Breast epithelium (tissue), 4 donors: ENCODE results near the gene EGLN1. TPM values are rescaled to one million over a fixed set of nuclear protein-coding genes. Genes with fewer than 3 reads are reported as not detected.

ENCODE experiments used
- DNase-seq, 2 donors: peaks; one replicate each; pipeline ENCODE4 v3.0.0-alpha.2; 2019; ENCODE audit warnings: low spot score in 2 of 2
- H3K27ac ChIP-seq, 2 donors: fragments of 200-600 bp; sonication (generic) in 1 of 2; one replicate each; pipeline ENCODE4 v1.5.1; 2016 to 2019; ENCODE audit warnings: mild to moderate bottlenecking in 1 of 2
- H3K27me3 ChIP-seq, 2 donors: fragments of 200-600 bp; sonication (generic) in 1 of 2; one replicate each; pipeline versions ENCODE4 v1.5.1 to v1.6.0; 2017 to 2019; ENCODE audit warnings: control low read depth in 1 of 2, mild to moderate bottlenecking in 1 of 2
- H3K36me3 ChIP-seq: fragments of 200-600 bp; one replicate; pipeline ENCODE4 v1.5.1; 2019
- H3K4me1 ChIP-seq, 2 donors: fragments of 200-600 bp; sonication (generic); one replicate each; pipeline ENCODE4 v1.5.1; 2016 to 2019; ENCODE audit warnings: control low read depth in 1 of 2
- H3K4me3 ChIP-seq, 3 donors: fragments of 200-600 bp; sonication (generic); 1 replicate in 2 of 3; 2 replicates in 1 of 3; pipeline ENCODE4 v1.5.1; 2016 to 2019; ENCODE audit warnings: mild to moderate bottlenecking in 3 of 3, moderate library complexity in 2 of 3
- H3K9me3 ChIP-seq, 2 donors: fragments of 200-600 bp; sonication (generic) in 1 of 2; one replicate each; pipeline ENCODE4 v1.5.1; 2016 to 2019; ENCODE audit warnings: control low read depth in 1 of 2
- POLR2A ChIP-seq: fragments of 450-650 bp; IDR thresholded peaks from one replicate; pipeline ENCODE4 v1.6.1; 2016; ENCODE audit warnings: antibody characterized with exemption, mild to moderate bottlenecking, moderate library complexity
- POLR2AphosphoS5 ChIP-seq, 3 donors: sonication (generic); formaldehyde crosslinking; IDR thresholded peaks; one replicate each; pipeline ENCODE4 v1.6.1; 2017; ENCODE audit warnings: antibody characterized with exemption in 3 of 3
- intact Hi-C: fragments of 100-400 bp; cut with DNase I; formaldehyde crosslinking; loops from one replicate; pipeline ENCODE4 v1.15.1; 2023; ENCODE audit warnings: low total_unique reads
- total RNA-seq, 3 donors: library from RNA; depleted of rRNA; stranded (reverse); fragments of >200 nt; gene quantifications; one replicate each; pipeline ENCODE4 v1.1.0, GENCODE V29; 2016
- TF ChIP-seq, protein P1 (sequence below), 3 donors: fragments of 450-650 bp; IDR thresholded peaks; one replicate each; pipeline ENCODE4 v1.5.1; 2016 to 2017; ENCODE audit warnings: antibody characterized with exemption in 3 of 3, mild to moderate bottlenecking in 3 of 3, moderate library complexity in 3 of 3

The EGLN1 gene
- total RNA-seq, 3 donors from 2014 or later = 33.8 to 45.6 (median 38.1) TPM

DNA sequence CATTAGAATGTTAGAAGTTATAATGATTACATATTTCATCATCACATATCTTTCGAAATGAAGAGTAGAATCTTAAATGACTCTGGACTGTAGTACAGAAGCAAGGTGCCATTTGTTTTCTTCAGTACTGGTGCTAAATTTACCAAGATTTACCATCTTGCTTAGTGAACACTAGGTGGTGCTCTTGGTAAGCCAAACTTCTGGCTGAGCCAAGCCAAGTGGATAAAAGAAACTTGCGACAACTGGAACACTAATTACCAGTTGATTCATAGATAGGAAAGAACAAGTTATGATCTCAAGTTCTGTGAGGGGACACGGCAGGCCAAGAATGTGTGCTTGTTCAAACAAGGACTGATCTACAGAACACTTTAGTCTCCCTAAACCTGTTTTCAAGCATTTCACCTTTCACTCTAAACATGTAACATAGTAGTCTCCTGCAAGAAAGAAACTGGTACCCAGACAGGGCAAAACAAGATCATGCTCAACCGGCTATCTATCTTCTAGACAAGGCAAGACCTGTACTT is 64.2 kb downstream of the EGLN1 start:
- Histone ChIP-seq H3K36me3 (no peaks in the 10 kb centered on the region), H3K4me1 (no peaks in the 10 kb centered on the region), H3K27ac (peak overlapping the region in 1 of 2 donors; percentile 56), H3K4me3 (no peak overlapping the region), H3K27me3 (no peaks in the 10 kb centered on the region), H3K9me3 (no peaks in the 10 kb centered on the region)
- intact Hi-C loops = loop anchor here (10.0 kb wide), 1 partner anchor 237 kb away; no protein-coding TSS in a partner anchor
- peak in 2 of 3 donors; percentile 18 to 19 for TF ChIP-seq POLR2AphosphoS5 (IDR thresholded peaks at IDR 0.05)
- no peak for TF ChIP-seq POLR2A
- TF ChIP-seq, protein P1, sequence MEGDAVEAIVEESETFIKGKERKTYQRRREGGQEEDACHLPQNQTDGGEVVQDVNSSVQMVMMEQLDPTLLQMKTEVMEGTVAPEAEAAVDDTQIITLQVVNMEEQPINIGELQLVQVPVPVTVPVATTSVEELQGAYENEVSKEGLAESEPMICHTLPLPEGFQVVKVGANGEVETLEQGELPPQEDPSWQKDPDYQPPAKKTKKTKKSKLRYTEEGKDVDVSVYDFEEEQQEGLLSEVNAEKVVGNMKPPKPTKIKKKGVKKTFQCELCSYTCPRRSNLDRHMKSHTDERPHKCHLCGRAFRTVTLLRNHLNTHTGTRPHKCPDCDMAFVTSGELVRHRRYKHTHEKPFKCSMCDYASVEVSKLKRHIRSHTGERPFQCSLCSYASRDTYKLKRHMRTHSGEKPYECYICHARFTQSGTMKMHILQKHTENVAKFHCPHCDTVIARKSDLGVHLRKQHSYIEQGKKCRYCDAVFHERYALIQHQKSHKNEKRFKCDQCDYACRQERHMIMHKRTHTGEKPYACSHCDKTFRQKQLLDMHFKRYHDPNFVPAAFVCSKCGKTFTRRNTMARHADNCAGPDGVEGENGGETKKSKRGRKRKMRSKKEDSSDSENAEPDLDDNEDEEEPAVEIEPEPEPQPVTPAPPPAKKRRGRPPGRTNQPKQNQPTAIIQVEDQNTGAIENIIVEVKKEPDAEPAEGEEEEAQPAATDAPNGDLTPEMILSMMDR (IDR thresholded peaks at IDR 0.05) = peak; percentile 53 to 85 (median 74)
- no peak for DNase-seq

DNA sequence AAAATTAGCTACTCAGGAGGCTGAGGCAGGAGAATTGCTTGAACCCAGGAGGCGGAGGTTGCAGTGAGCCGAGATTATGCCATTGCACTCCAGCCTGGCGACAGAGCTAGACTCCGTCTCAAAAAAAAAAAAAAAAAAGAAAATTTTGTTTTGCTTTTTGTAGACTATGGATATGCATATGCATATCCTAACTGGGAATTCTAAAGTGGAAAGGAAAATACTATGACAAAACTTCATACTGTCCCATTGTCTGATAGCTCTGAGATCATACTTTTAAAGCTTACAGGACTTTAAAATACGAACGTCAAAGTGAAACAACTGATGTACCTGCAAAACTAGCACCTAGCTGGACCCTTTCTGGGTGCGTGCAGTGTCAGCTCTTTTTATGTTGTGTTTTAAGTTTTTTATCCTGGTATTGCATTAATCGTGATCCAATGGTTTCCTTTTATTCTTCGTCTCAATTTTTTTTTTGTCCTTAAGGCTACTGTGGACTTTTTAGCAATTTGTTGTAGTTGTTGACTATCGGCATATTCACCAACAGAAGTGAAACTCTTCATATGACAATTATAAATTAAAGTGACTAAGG is 64.8 kb downstream of the EGLN1 start:
- DNase-seq = no peak
- Histone ChIP-seq H3K9me3 (no peaks in the 10 kb centered on the region), H3K4me1 (no peaks in the 10 kb centered on the region), H3K27me3 (no peaks in the 10 kb centered on the region), H3K36me3 (no peaks in the 10 kb centered on the region), H3K27ac (no peak overlapping the region), H3K4me3 (no peak overlapping the region)
- intact Hi-C loops = loop anchor here (10.0 kb wide), 1 partner anchor 238 kb away; no protein-coding TSS in a partner anchor
- TF ChIP-seq POLR2A = no peak
- TF ChIP-seq, protein P1 (IDR thresholded peaks at IDR 0.05) = no peak
- TF ChIP-seq POLR2AphosphoS5 (IDR thresholded peaks at IDR 0.05) = no peak

DNA sequence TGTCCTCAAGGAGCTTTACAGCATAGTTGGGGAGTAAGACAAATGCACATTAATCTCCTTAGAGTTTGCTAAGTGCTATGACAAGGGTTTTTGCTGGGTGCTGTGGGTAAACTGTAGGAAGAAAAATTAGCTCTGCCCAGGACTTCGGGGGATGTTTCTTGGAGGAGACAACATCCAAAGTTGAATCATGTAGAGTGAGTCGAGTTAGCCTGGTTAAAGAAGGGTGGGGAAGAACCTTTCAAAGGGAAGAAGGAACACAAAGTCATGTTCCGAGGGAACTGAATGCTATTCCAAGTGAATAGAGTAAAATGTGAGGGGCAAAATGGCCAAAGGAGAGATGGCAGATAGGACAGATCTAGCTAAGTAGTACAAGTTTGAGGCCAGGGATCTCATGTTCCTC is 66.9 kb downstream of the EGLN1 start:
- H3K36me3 ChIP-seq = no peaks in the 10 kb centered on the region
- DNase-seq = no peak
- no peak overlapping the region for H3K4me3 ChIP-seq
- H3K4me1 ChIP-seq = no peaks in the 10 kb centered on the region
- H3K27me3 ChIP-seq = no peaks in the 10 kb centered on the region
- H3K9me3 ChIP-seq = no peaks in the 10 kb centered on the region
- no peak overlapping the region for H3K27ac ChIP-seq
- intact Hi-C loops = loop anchor here (10.0 kb wide), 1 partner anchor 240 kb away; no protein-coding TSS in a partner anchor
- no peak for TF ChIP-seq POLR2A
- no peak for TF ChIP-seq POLR2AphosphoS5 (IDR thresholded peaks at IDR 0.05)
- TF ChIP-seq, protein P1 (IDR thresholded peaks at IDR 0.05) = no peak

DNA sequence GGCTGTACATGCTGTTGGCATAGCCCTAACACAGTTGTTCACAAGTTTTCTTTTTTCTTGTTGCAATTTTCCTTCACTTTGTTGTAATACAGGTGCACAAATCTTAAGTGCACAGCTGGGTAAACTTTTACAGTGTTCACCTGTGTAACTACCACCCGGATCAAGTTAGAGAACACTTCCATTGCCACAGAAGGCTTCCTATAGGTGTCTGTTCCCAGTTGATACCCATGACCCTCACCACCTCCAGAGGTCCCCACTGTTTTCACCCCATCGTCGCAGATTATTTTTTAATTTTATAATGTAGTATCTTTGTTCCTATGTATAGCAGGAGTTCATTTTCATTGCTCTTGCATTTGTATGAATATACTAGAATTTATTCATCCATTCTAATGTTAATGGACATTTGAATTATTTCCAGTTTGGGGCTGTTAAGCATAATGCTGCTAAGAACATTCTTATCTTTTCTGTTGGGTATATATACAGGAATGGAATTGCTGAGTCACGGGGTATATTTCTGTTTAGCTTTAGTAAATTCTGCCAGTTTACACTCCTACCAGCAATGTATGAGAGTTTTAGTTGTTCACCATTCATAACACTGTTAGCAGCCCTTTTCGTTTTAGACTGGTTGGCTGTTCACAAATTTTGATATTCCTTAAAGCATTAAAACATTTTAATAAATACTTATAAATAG is 67.6 kb downstream of the EGLN1 start:
- no peaks in the 10 kb centered on the region for H3K4me1 ChIP-seq
- no peak overlapping the region for H3K4me3 ChIP-seq
- H3K9me3 ChIP-seq = no peaks in the 10 kb centered on the region
- H3K27me3 ChIP-seq = no peaks in the 10 kb centered on the region
- H3K36me3 ChIP-seq = no peaks in the 10 kb centered on the region
- no peak for TF ChIP-seq POLR2A
- no peak for TF ChIP-seq POLR2AphosphoS5 (IDR thresholded peaks at IDR 0.05)
- TF ChIP-seq, protein P1 (IDR thresholded peaks at IDR 0.05) = no peak
- intact Hi-C loops = loop anchor here (10.0 kb wide), 1 partner anchor 240 kb away; no protein-coding TSS in a partner anchor
- DNase-seq = no peak
- no peak overlapping the region for H3K27ac ChIP-seq

DNA sequence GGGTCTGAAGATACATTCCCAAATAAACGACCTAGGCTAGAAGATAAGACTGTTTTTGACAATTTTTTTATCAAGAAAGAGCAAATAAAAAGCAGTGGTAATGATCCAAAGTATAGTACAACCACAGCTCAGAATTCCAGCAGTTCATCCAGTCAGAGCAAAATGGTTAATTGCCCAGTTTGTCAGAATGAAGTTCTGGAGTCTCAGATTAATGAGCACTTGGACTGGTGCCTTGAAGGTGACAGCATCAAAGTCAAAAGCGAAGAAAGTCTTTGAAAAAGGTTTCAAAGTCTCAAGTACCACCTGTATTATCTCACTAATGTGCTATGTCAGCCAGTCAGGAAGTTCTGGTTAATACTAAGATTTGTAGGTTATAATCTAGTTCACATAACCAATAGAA is 69.0 kb downstream of the EGLN1 start:
- H3K9me3 ChIP-seq = no peaks in the 10 kb centered on the region
- TF ChIP-seq POLR2A = no peak
- no peak for TF ChIP-seq POLR2AphosphoS5 (IDR thresholded peaks at IDR 0.05)
- TF ChIP-seq, protein P1 (IDR thresholded peaks at IDR 0.05) = no peak
- no peaks in the 10 kb centered on the region for H3K4me1 ChIP-seq
- H3K36me3 ChIP-seq = no peaks in the 10 kb centered on the region
- H3K27me3 ChIP-seq = no peaks in the 10 kb centered on the region
- intact Hi-C loops = loop anchor here (10.0 kb wide), 1 partner anchor 242 kb away; no protein-coding TSS in a partner anchor
- DNase-seq = no peak
- no peak overlapping the region for H3K27ac ChIP-seq
- H3K4me3 ChIP-seq = no peak overlapping the region
